ENCODE results near the gene PHYKPL. TPM values are rescaled to one million over a fixed set of nuclear protein-coding genes. Genes with fewer than 3 reads are reported as not detected.

Gene PHYKPL
- total and polyA plus RNA-seq, 2 of the 4 experiments (the other 2 are of a cell fraction) = 10.0 to 24.5 TPM

GRCh38 chr5:178203670-178204181 is 28.9 kb downstream of the PHYKPL start (continued):
- TF ChIP-seq SMC3 (IDR thresholded peaks at IDR 0.05; ENCODE audit: low read depth, low read length) = no peak

GRCh38 chr5:178202541-178202940 is 30.1 kb downstream of the PHYKPL start:
- Histone ChIP-seq H2AK9ac (replicated peaks; ENCODE audit: low read depth, low read length, poor library complexity) (no peak overlapping the region), H3K4ac (ENCODE audit: low read depth, low read length) (no peak overlapping the region), H3K36me3 (ENCODE audit: control insufficient read depth, insufficient read depth, low read length) (peaks cover 15% of the 10 kb centered on the region), H3K79me1 (ENCODE audit: low read depth in 1 of 2, low read length in 2 of 2) (peaks cover 0 to 28% of the 10 kb centered on the region in 2 experiments; a peak in 2 of 4 replicates), H2AFZ (replicated peaks; ENCODE audit: low read length, poor library complexity) (no peak overlapping the region), H3K4me3 (ENCODE audit: insufficient read depth, low read depth, low read length) (no peak overlapping the region), H2BK20ac (ENCODE audit: low read depth, low read length) (no peak overlapping the region), H2BK15ac (ENCODE audit: low read depth, low read length) (no peak overlapping the region), H3K9me3 (ENCODE audit: control insufficient read depth, insufficient read depth, low read length) (no peaks in the 10 kb centered on the region), H3K18ac (ENCODE audit: low read depth, low read length) (no peak overlapping the region), H4K91ac (ENCODE audit: insufficient read depth, low read depth, low read length) (no peak overlapping the region), H3K56ac (ENCODE audit: extremely low read depth, insufficient read depth, low read length) (no peak overlapping the region), H3K4me2 (ENCODE audit: low read depth, low read length) (no peak overlapping the region), H3K27me3 (ENCODE audit: control insufficient read depth, insufficient read depth, low read length) (no peaks in the 10 kb centered on the region), H2AK5ac (ENCODE audit: low read depth, low read length) (no peak overlapping the region), H4K8ac (ENCODE audit: low read depth in 2 of 2, low read length in 2 of 2) (no peak overlapping the region), H2BK120ac (ENCODE audit: low read depth, low read length) (no peak overlapping the region), H3K9ac (ENCODE audit: low read depth, low read length) (no peak overlapping the region), H3K4me1 (ENCODE audit: control insufficient read depth, insufficient read depth, low read length) (peaks cover 11% of the 10 kb centered on the region), H3K14ac (replicated peaks; ENCODE audit: low read depth, low read length) (no peak overlapping the region), H3K9me1 (ENCODE audit: insufficient read depth, low read length) (peaks cover 16% of the 10 kb centered on the region), H4K5ac (ENCODE audit: low read depth, low read length) (no peak overlapping the region), H4K20me1 (ENCODE audit: insufficient read depth, low read length) (peaks cover 24% of the 10 kb centered on the region), H3K23ac (ENCODE audit: low read depth, low read length) (no peak overlapping the region), H3K27ac (ENCODE audit: insufficient read depth, low read length) (no peak overlapping the region), H2BK5ac (ENCODE audit: low read depth, low read length, poor library complexity, severe bottlenecking) (no peak overlapping the region)
- POLR2A ChIA-PET (ENCODE audit: unreplicated experiment) = no interaction called here
- TF ChIP-seq BHLHE40 (IDR thresholded peaks at IDR 0.05; ENCODE audit: low read depth, low read length) (no peak), CHD1 (IDR thresholded peaks at IDR 0.05; ENCODE audit: low read depth, low read length) (no peak), MAFK (IDR thresholded peaks at IDR 0.05; ENCODE audit: low read depth, low read length) (no peak), RFX5 (IDR thresholded peaks at IDR 0.05; ENCODE audit: low read depth, low read length) (no peak), NFE2L2 (IDR thresholded peaks at IDR 0.05; ENCODE audit: low read depth, low read length) (no peak), ELK1 (IDR thresholded peaks at IDR 0.05; ENCODE audit: borderline replicate concordance, low read depth, low read length) (no peak)
- TF ChIP-seq, protein P1, sequence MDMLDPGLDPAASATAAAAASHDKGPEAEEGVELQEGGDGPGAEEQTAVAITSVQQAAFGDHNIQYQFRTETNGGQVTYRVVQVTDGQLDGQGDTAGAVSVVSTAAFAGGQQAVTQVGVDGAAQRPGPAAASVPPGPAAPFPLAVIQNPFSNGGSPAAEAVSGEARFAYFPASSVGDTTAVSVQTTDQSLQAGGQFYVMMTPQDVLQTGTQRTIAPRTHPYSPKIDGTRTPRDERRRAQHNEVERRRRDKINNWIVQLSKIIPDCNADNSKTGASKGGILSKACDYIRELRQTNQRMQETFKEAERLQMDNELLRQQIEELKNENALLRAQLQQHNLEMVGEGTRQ (IDR thresholded peaks at IDR 0.05; ENCODE audit: low read depth, low read length) = no peak
- intact Hi-C loops (cut with micrococcal nuclease) (no loop called here), dilution Hi-C loops (cut with HindIII; ENCODE audit: low sequenced_read_pairs, unreplicated experiment) (no loop called here), in situ Hi-C loops (cut with MboI; ENCODE audit: low sequenced_read_pairs) (no loop called here)
- 96% methylated on average over 4 of the region's 10 CpGs; no CpG with 5 or more reads in 1 of the 2 experiments for WGBS, 2 experiments (ENCODE audit: extremely low coverage in 2 of 2, insufficient read length in 1 of 2)
- no peak for ATAC-seq (ENCODE audit: low read depth)
- CTCF ChIA-PET = no interaction called here
- no TSS peak for BruUV-seq (replicated peaks)
- no peak for DNase-seq

Data from IMR-90 (cell line).